B cell (primary cell): Measurements from ENCODE around the gene SAMD1. TPM values are rescaled to one million over a fixed set of nuclear protein-coding genes. Genes with fewer than 3 reads are reported as not detected.

Experiments used
- ATAC-seq: fragments of 200-7000 bp; cut with Tn5 transposase; one replicate; pipeline ENCODE4 v1.10.0; 2021; ENCODE audit warnings: low read depth, mild to moderate bottlenecking, moderate number of reproducible peaks, moderate library complexity
- CTCF ChIA-PET: fragments of 350-600 bp; sonication (Branson Sonifier 250); formaldehyde crosslinking; loops from one replicate; lab custom pipeline; 2021; ENCODE audit warnings: antibody characterized with exemption, inconsistent platforms; lab: Charles Lee
- POLR2A ChIA-PET: fragments of 350-600 bp; sonication (Branson Sonifier 250); formaldehyde crosslinking; loops from one replicate; lab custom pipeline; 2021; ENCODE audit warnings: antibody characterized with exemption; lab: Charles Lee
- DNase-seq: peaks from one replicate; pipeline ENCODE4 v3.0.0; 2013
- H2AFZ ChIP-seq: 2 replicates; pipeline ENCODE4 v1.6.1; 2012; ENCODE audit warnings: mild to moderate bottlenecking, low read depth, low read length; ENCODE audit not compliant: insufficient read depth, poor library complexity, severe bottlenecking
- H3K27ac ChIP-seq, 2 donors: 1 replicate in 1 of 2; 2 replicates in 1 of 2; pipeline ENCODE4 v1.5.1; 2012 to 2013; ENCODE audit warnings: low read length in 2 of 2, mild to moderate bottlenecking in 2 of 2, moderate library complexity in 1 of 2
- H3K27me3 ChIP-seq, 4 experiments: fragments of 200-600 bp in 1 of 4; sonication (generic) in 1 of 4; replicated peaks in 1 of 4; 1 replicate in 2 of 4; 2 replicates in 2 of 4; pipeline versions ENCODE4 v1.6.1 to v1.7.0; 2013 to 2016; ENCODE audit warnings: low read length in 3 of 4, mild to moderate bottlenecking in 2 of 4, mixed read lengths in 1 of 4, moderate library complexity in 1 of 4; ENCODE audit not compliant: insufficient read depth in 4 of 4, control insufficient read depth in 3 of 4; ENCODE audit errors: control extremely low read depth in 1 of 4
- H3K36me3 ChIP-seq, 2 experiments: replicated peaks in 1 of 2; 1 replicate in 1 of 2; 2 replicates in 1 of 2; pipeline versions ENCODE4 v1.6.1 to v1.7.1; 2013; ENCODE audit warnings: low read length in 1 of 2; ENCODE audit not compliant: insufficient read depth in 2 of 2, control insufficient read depth in 1 of 2; ENCODE audit errors: control extremely low read depth in 1 of 2, extremely low read depth in 1 of 2
- H3K4me1 ChIP-seq, 2 donors: fragments of 200-600 bp in 1 of 2; sonication (generic) in 1 of 2; 1 replicate in 1 of 2; 2 replicates in 1 of 2; pipeline versions ENCODE4 v1.5.1 to v1.6.1; 2013 to 2017; ENCODE audit warnings: low read length in 2 of 2; ENCODE audit not compliant: control insufficient read depth in 2 of 2, insufficient read depth in 2 of 2
- H3K4me2 ChIP-seq: replicated peaks from 2 replicates; pipeline ENCODE3; 2012; ENCODE audit warnings: mild to moderate bottlenecking, low read depth, low read length; ENCODE audit not compliant: poor library complexity, severe bottlenecking
- H3K4me3 ChIP-seq, 5 experiments: fragments of 200-600 bp in 1 of 5; sonication (generic) in 1 of 5; 1 replicate in 3 of 5; 2 replicates in 2 of 5; pipeline versions ENCODE4 v1.5.1 to v1.7.0; 2011 to 2016; ENCODE audit warnings: low read length in 4 of 5, mild to moderate bottlenecking in 4 of 5, low read depth in 2 of 5, control low read depth in 1 of 5, moderate library complexity in 1 of 5; ENCODE audit not compliant: insufficient read depth in 1 of 5; ENCODE audit errors: control extremely low read depth in 1 of 5, extremely low read depth in 1 of 5
- H3K79me2 ChIP-seq: fragments of 200-600 bp; sonication (generic); one replicate; pipeline ENCODE4 v1.6.0; 2016; ENCODE audit warnings: low read length; ENCODE audit not compliant: control insufficient read depth, insufficient read depth
- H3K9ac ChIP-seq: fragments of 200-600 bp; sonication (generic); 2 replicates; pipeline ENCODE4 v1.6.1; 2017; ENCODE audit warnings: mild to moderate bottlenecking, low read length, moderate library complexity
- H3K9me3 ChIP-seq, 3 donors: one replicate each; pipeline versions ENCODE4 v1.6.1 to v1.7.1; 2013; ENCODE audit warnings: low read length in 2 of 3; ENCODE audit not compliant: control insufficient read depth in 2 of 3, insufficient read depth in 1 of 3; ENCODE audit errors: control extremely low read depth in 1 of 3
- H4K20me1 ChIP-seq: 2 replicates; pipeline ENCODE4 v1.6.0; 2012; ENCODE audit warnings: mild to moderate bottlenecking, low read length; ENCODE audit not compliant: insufficient read depth, control insufficient read depth, poor library complexity, severe bottlenecking
- H3K27ac Mint-ChIP-seq: one replicate; pipeline ENCODE4 v1.8.0; 2021; ENCODE audit warnings: mixed read lengths
- H3K27me3 Mint-ChIP-seq: one replicate; pipeline ENCODE4 v1.8.0; 2021; ENCODE audit warnings: mixed read lengths
- H3K4me1 Mint-ChIP-seq: one replicate; pipeline ENCODE4 v1.8.0; 2021; ENCODE audit warnings: mixed read lengths
- H3K4me3 Mint-ChIP-seq: one replicate; pipeline ENCODE4 v1.8.0; 2021; ENCODE audit warnings: mixed read lengths
- H3K9me3 Mint-ChIP-seq: one replicate; pipeline ENCODE4 v1.8.0; 2022; ENCODE audit warnings: mixed read lengths; ENCODE audit not compliant: insufficient read depth
- EZH2 ChIP-seq: IDR thresholded peaks from 2 replicates; pipeline ENCODE4 v1.6.1; 2012; ENCODE audit warnings: borderline replicate concordance, low read depth, mild to moderate bottlenecking, moderate library complexity, low read length; ENCODE audit not compliant: insufficient read depth, poor library complexity, severe bottlenecking
- WGBS: methylation state at CpG from one replicate; pipeline ENCODE4 v1.1.5; 2013; ENCODE audit warnings: missing lambda C conversion rate; ENCODE audit not compliant: insufficient coverage; 5-methylcytosine and 5-hydroxymethylcytosine counted together
- intact Hi-C: fragments of 100-400 bp; cut with micrococcal nuclease; formaldehyde crosslinking; loops from one replicate; pipeline ENCODE4 v1.10.0; 2022
- polyA plus RNA-seq: library from polyadenylated mRNA; depleted of rRNA; stranded (reverse); fragments of >200 nt; gene quantifications from 2 replicates; pipeline ENCODE4 v1.2.3, GENCODE V29; 2012
- total RNA-seq, 2 donors: library from RNA; stranded (reverse); fragments of 120-200 nt in 1 of 2; gene quantifications; 1 replicate in 1 of 2; 2 replicates in 1 of 2; pipeline versions ENCODE4 v1.2.3 to v1.2.4, GENCODE V29; 2013 to 2022
- TF ChIP-seq, protein P1 (sequence below): fragments of 200-600 bp; IDR thresholded peaks from one replicate; pipeline ENCODE4 v1.8.0; 2022; ENCODE audit warnings: antibody characterized with exemption, mild to moderate bottlenecking

Gene SAMD1
- total and polyA plus RNA-seq, 2 donors (not counting 1 experiment from before 2014, with no cell fraction given) = 17.4 to 39.2 TPM

DNA sequence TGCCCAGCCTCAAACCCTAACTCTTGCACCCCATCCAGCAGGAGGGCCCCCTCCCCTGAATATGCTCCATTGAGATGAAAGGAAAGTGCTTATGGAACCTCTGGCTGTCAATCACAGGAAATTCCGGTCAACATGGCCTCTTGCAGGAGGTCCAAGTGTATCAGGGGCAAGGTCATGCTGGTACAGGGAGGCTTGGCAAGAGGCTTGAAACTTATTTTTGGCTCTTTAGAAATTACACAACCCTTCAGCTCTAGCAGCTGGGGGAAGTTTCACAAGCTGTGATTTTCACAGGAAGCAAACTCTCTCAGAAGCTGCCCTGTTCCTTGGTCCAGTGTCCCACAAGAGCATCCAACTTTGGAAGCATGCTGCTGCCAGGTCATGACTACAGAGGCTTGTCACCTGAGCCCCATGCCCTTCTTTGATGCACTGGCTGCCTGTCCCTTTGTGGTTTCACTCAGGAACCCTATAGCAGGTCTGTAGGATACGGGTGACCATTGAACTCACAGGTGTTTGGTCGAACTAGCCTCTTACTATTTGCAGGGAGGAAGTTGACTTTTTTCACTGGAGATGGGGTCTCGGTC is 37.5 kb upstream of the SAMD1 start:
- Mint-ChIP-seq H3K9me3 (no peaks in the 10 kb centered on the region), H3K27ac (no peak overlapping the region), H3K4me1 (no peaks in the 10 kb centered on the region), H3K27me3 (no peaks in the 10 kb centered on the region), H3K4me3 (no peak overlapping the region)
- Histone ChIP-seq H3K27ac (no peak overlapping the region), H3K27me3 (no peaks in the 10 kb centered on the region), H3K36me3 (no peaks in the 10 kb centered on the region), H3K4me2 (no peak overlapping the region), H4K20me1 (no peaks in the 10 kb centered on the region), H3K9me3 (no peaks in the 10 kb centered on the region), H3K4me3 (no peak overlapping the region), H3K9ac (no peak overlapping the region), H2AFZ (no peak overlapping the region), H3K4me1 (peaks cover 0 to 10% of the 10 kb centered on the region in 2 donors), H3K79me2 (peaks cover 3% of the 10 kb centered on the region)
- WGBS = 51% methylated on average over 2 of the region's 4 CpGs
- no peak for DNase-seq
- ChIA-PET POLR2A (interaction anchor here (0.8 kb wide), 1 partner anchor 252 kb away, joined by 3 read pairs; no protein-coding TSS in a partner anchor), CTCF (no interaction called here)
- TF ChIP-seq, protein P1, sequence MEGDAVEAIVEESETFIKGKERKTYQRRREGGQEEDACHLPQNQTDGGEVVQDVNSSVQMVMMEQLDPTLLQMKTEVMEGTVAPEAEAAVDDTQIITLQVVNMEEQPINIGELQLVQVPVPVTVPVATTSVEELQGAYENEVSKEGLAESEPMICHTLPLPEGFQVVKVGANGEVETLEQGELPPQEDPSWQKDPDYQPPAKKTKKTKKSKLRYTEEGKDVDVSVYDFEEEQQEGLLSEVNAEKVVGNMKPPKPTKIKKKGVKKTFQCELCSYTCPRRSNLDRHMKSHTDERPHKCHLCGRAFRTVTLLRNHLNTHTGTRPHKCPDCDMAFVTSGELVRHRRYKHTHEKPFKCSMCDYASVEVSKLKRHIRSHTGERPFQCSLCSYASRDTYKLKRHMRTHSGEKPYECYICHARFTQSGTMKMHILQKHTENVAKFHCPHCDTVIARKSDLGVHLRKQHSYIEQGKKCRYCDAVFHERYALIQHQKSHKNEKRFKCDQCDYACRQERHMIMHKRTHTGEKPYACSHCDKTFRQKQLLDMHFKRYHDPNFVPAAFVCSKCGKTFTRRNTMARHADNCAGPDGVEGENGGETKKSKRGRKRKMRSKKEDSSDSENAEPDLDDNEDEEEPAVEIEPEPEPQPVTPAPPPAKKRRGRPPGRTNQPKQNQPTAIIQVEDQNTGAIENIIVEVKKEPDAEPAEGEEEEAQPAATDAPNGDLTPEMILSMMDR = no peak
- no peak for TF ChIP-seq EZH2
- ATAC-seq = no peak
- intact Hi-C loops = no loop called here

DNA sequence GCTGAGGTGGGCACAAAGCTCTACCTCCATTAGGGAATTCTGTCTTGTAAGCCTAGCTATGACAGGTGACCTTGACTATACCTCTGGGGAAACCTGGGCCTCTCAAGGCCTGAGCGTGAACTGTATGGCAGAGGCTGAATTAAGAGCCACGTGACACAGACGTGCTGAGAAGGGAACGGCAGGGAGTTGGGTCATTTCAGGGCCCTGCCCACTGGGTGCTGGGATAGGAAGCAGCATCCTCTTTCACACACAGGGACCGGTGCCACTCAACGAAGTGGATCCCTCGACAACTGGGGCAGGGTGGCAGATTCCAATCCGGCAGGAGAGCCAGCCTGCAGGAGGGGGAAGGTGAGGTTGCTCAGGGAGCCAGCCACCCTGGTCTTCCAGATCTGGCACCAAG is 36.6 kb upstream of the SAMD1 start:
- Histone ChIP-seq H3K9ac (no peak overlapping the region), H3K4me2 (no peak overlapping the region), H3K9me3 (no peaks in the 10 kb centered on the region), H4K20me1 (no peaks in the 10 kb centered on the region), H3K79me2 (no peaks in the 10 kb centered on the region), H3K27me3 (no peaks in the 10 kb centered on the region), H3K36me3 (no peaks in the 10 kb centered on the region), H3K27ac (no peak overlapping the region), H3K4me1 (peaks cover 0 to 10% of the 10 kb centered on the region in 2 donors), H3K4me3 (no peak overlapping the region), H2AFZ (no peak overlapping the region)
- intact Hi-C loops = no loop called here
- no peaks in the 10 kb centered on the region for H3K4me1 Mint-ChIP-seq
- no peaks in the 10 kb centered on the region for H3K27me3 Mint-ChIP-seq
- H3K4me3 Mint-ChIP-seq = no peak overlapping the region
- ChIA-PET POLR2A (no interaction called here), CTCF (no interaction called here)
- no peaks in the 10 kb centered on the region for H3K9me3 Mint-ChIP-seq
- no peak overlapping the region for H3K27ac Mint-ChIP-seq
- ATAC-seq = no peak
- DNase-seq = no peak
- TF ChIP-seq, protein P1 = no peak
- no peak for TF ChIP-seq EZH2
- 88% methylated on average over 6 of the region's 8 CpGs for WGBS
